Neural cell (in vitro differentiated cells): ENCODE measurements around the gene BPIFB4. TPM values are rescaled to one million over a fixed set of nuclear protein-coding genes. Genes with fewer than 3 reads are reported as not detected.

ENCODE experiments used
- H2AFZ ChIP-seq: fragments of 200-600, 300-800 bp; sonication (generic), shearing (Covaris generic); 2 replicates; pipeline ENCODE4 v1.6.0; 2014; ENCODE audit warnings: low read depth, mild to moderate bottlenecking, antibody characterized with exemption, low read length, moderate library complexity
- H3F3A ChIP-seq: fragments of 200-600 bp; shearing (Covaris generic); 2 replicates; pipeline ENCODE4 v1.6.1; 2016; ENCODE audit warnings: mild to moderate bottlenecking, moderate library complexity, mixed read lengths, antibody characterized with exemption, low read length; ENCODE audit not compliant: insufficient read depth, poor library complexity, severe bottlenecking
- H3K27ac ChIP-seq: fragments of 200-600, 300-800 bp; sonication (generic), shearing (Covaris generic); 2 replicates; pipeline ENCODE4 v1.5.1; 2014; ENCODE audit warnings: mild to moderate bottlenecking, low read length, moderate library complexity
- H3K27me3 ChIP-seq: fragments of 300-800, 200-600 bp; sonication (generic), shearing (Covaris generic); 2 replicates; pipeline ENCODE4 v1.6.0; 2014; ENCODE audit warnings: mild to moderate bottlenecking, low read depth, low read length, moderate library complexity; ENCODE audit not compliant: insufficient read depth
- H3K36me3 ChIP-seq: fragments of 300-800, 200-600 bp; sonication (generic), shearing (Covaris generic); 2 replicates; pipeline ENCODE4 v1.5.1; 2014; ENCODE audit warnings: mild to moderate bottlenecking, antibody characterized with exemption, low read length, moderate library complexity; ENCODE audit not compliant: insufficient read depth
- H3K4me2 ChIP-seq: fragments of 300-800, 200-600 bp; sonication (generic), shearing (Covaris generic); 2 replicates; pipeline ENCODE4 v1.6.0; 2014; ENCODE audit warnings: mild to moderate bottlenecking, low read length
- H3K4me3 ChIP-seq: fragments of 300-800, 200-600 bp; sonication (generic), shearing (Covaris generic); 2 replicates; pipeline ENCODE4 v1.5.1; 2014; ENCODE audit warnings: mild to moderate bottlenecking, low read length, moderate library complexity
- H3K79me2 ChIP-seq: fragments of 200-600 bp; shearing (Covaris generic); replicated peaks from 2 replicates; pipeline ENCODE4 v1.6.0; 2014; ENCODE audit warnings: mild to moderate bottlenecking, low read length, moderate library complexity; ENCODE audit not compliant: insufficient read depth
- H3K9ac ChIP-seq: fragments of 300-800, 200-600 bp; sonication (generic), shearing (Covaris generic); 2 replicates; pipeline ENCODE4 v1.6.1; 2016; ENCODE audit warnings: mild to moderate bottlenecking, low read length, mixed read lengths
- H3K9me2 ChIP-seq: fragments of 200-600 bp; shearing (Covaris generic); 2 replicates; pipeline ENCODE4 v1.6.1; 2016; ENCODE audit warnings: mild to moderate bottlenecking, low read length, mixed read lengths; ENCODE audit not compliant: insufficient read depth
- H3K9me3 ChIP-seq: fragments of 200-600, 300-800 bp; sonication (generic), shearing (Covaris generic); 2 replicates; pipeline ENCODE4 v1.6.1; 2016; ENCODE audit warnings: mild to moderate bottlenecking, mixed run types, low read length, moderate library complexity, mixed read lengths
- H4K20me1 ChIP-seq: fragments of 200-600 bp; shearing (Covaris generic); 2 replicates; pipeline ENCODE4 v1.6.1; 2016; ENCODE audit warnings: mild to moderate bottlenecking, mixed run types; ENCODE audit not compliant: insufficient read depth
- EP300 ChIP-seq: fragments of 450-650 bp; conservative IDR thresholded peaks from 2 replicates; pipeline ENCODE4 v1.6.1; 2014; ENCODE audit warnings: antibody characterized with exemption, mild to moderate bottlenecking, moderate library complexity; ENCODE audit not compliant: poor library complexity, severe bottlenecking
- EZH2 ChIP-seq: fragments of 200-600, 300-800 bp; shearing (Covaris generic), sonication (generic); IDR thresholded peaks from 2 replicates; pipeline ENCODE4 v1.6.1; 2014; ENCODE audit warnings: antibody characterized with exemption, low read length, borderline replicate concordance, mild to moderate bottlenecking; ENCODE audit not compliant: insufficient read depth, poor library complexity, severe bottlenecking
- MXI1 ChIP-seq: fragments of 450-650 bp; conservative IDR thresholded peaks from 2 replicates; pipeline ENCODE4 v1.6.1; 2014; ENCODE audit warnings: antibody characterized with exemption, mild to moderate bottlenecking; ENCODE audit not compliant: poor library complexity, severe bottlenecking
- POLR2AphosphoS5 ChIP-seq: IDR thresholded peaks from 2 replicates; pipeline ENCODE4 v1.6.1; 2012
- RAD21 ChIP-seq: fragments of 450-650 bp; conservative IDR thresholded peaks from 2 replicates; pipeline ENCODE4 v1.6.1; 2014; ENCODE audit warnings: antibody characterized with exemption, mild to moderate bottlenecking, moderate library complexity
- SMC3 ChIP-seq: fragments of 450-650 bp; conservative IDR thresholded peaks from 2 replicates; pipeline ENCODE4 v1.6.1; 2014; ENCODE audit warnings: antibody characterized with exemption, mild to moderate bottlenecking, moderate library complexity; ENCODE audit not compliant: poor library complexity
- TAF1 ChIP-seq: IDR thresholded peaks from 2 replicates; pipeline ENCODE4 v1.6.1; 2012; ENCODE audit warnings: low read depth
- polyA plus RNA-seq: library from polyadenylated mRNA; depleted of rRNA; stranded (reverse); fragments of >200 nt; gene quantifications from 2 replicates; pipeline ENCODE4 v1.2.3, GENCODE V29; 2014
- TF ChIP-seq, protein P1 (sequence below): fragments of 450-650 bp; IDR thresholded peaks from 2 replicates; pipeline ENCODE4 v1.5.1; 2014; ENCODE audit warnings: antibody characterized with exemption, mild to moderate bottlenecking, moderate library complexity; ENCODE audit not compliant: poor library complexity, severe bottlenecking
- TF ChIP-seq, protein P2 (sequence below): IDR thresholded peaks from 2 replicates; pipeline ENCODE4 v1.6.1; 2012; ENCODE audit warnings: borderline replicate concordance

The BPIFB4 gene
- polyA plus RNA-seq, 1 donor from 2014 or later: not detected

DNA sequence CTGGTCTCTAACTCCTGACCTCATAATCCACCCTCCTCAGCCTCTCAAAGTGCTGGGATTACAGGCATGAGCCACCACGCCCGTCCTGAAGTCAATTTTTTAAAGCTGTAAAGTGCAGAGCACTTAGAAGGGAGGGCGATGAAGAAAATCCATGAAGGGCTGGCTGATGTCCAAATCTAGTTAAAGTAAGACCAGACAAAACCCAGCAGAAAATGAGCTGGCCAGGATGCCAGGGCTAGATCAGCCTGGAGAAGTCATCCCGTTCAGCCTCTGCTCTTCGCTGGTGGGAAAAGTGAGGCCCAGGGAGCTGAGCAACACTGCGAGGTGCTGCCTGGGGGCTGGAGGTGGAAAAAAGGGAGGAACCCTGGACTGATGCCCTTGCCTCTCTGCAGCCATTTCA, 3.1 kb downstream of the BPIFB4 start:
- H3K27ac ChIP-seq: no peak overlapping the region
- H3K27me3 ChIP-seq: no peaks in the 10 kb centered on the region
- no peaks in the 10 kb centered on the region for H3K9me2 ChIP-seq
- no peaks in the 10 kb centered on the region for H3K79me2 ChIP-seq
- H3K4me2 ChIP-seq: no peak overlapping the region
- H4K20me1 ChIP-seq: no peaks in the 10 kb centered on the region
- no peak overlapping the region for H2AFZ ChIP-seq
- H3K4me3 ChIP-seq: no peak overlapping the region
- no peaks in the 10 kb centered on the region for H3K36me3 ChIP-seq
- H3F3A ChIP-seq: no peaks in the 10 kb centered on the region
- H3K9me3 ChIP-seq: no peaks in the 10 kb centered on the region
- TF ChIP-seq POLR2AphosphoS5 (no peak), EZH2 (no peak), SMC3 (no peak), RAD21 (no peak), MXI1 (no peak), EP300 (no peak), TAF1 (no peak)
- TF ChIP-seq, protein P1, sequence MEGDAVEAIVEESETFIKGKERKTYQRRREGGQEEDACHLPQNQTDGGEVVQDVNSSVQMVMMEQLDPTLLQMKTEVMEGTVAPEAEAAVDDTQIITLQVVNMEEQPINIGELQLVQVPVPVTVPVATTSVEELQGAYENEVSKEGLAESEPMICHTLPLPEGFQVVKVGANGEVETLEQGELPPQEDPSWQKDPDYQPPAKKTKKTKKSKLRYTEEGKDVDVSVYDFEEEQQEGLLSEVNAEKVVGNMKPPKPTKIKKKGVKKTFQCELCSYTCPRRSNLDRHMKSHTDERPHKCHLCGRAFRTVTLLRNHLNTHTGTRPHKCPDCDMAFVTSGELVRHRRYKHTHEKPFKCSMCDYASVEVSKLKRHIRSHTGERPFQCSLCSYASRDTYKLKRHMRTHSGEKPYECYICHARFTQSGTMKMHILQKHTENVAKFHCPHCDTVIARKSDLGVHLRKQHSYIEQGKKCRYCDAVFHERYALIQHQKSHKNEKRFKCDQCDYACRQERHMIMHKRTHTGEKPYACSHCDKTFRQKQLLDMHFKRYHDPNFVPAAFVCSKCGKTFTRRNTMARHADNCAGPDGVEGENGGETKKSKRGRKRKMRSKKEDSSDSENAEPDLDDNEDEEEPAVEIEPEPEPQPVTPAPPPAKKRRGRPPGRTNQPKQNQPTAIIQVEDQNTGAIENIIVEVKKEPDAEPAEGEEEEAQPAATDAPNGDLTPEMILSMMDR: no peak
- TF ChIP-seq, protein P2, sequence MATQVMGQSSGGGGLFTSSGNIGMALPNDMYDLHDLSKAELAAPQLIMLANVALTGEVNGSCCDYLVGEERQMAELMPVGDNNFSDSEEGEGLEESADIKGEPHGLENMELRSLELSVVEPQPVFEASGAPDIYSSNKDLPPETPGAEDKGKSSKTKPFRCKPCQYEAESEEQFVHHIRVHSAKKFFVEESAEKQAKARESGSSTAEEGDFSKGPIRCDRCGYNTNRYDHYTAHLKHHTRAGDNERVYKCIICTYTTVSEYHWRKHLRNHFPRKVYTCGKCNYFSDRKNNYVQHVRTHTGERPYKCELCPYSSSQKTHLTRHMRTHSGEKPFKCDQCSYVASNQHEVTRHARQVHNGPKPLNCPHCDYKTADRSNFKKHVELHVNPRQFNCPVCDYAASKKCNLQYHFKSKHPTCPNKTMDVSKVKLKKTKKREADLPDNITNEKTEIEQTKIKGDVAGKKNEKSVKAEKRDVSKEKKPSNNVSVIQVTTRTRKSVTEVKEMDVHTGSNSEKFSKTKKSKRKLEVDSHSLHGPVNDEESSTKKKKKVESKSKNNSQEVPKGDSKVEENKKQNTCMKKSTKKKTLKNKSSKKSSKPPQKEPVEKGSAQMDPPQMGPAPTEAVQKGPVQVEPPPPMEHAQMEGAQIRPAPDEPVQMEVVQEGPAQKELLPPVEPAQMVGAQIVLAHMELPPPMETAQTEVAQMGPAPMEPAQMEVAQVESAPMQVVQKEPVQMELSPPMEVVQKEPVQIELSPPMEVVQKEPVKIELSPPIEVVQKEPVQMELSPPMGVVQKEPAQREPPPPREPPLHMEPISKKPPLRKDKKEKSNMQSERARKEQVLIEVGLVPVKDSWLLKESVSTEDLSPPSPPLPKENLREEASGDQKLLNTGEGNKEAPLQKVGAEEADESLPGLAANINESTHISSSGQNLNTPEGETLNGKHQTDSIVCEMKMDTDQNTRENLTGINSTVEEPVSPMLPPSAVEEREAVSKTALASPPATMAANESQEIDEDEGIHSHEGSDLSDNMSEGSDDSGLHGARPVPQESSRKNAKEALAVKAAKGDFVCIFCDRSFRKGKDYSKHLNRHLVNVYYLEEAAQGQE: no peak
- H3K9ac ChIP-seq: no peak overlapping the region

DNA sequence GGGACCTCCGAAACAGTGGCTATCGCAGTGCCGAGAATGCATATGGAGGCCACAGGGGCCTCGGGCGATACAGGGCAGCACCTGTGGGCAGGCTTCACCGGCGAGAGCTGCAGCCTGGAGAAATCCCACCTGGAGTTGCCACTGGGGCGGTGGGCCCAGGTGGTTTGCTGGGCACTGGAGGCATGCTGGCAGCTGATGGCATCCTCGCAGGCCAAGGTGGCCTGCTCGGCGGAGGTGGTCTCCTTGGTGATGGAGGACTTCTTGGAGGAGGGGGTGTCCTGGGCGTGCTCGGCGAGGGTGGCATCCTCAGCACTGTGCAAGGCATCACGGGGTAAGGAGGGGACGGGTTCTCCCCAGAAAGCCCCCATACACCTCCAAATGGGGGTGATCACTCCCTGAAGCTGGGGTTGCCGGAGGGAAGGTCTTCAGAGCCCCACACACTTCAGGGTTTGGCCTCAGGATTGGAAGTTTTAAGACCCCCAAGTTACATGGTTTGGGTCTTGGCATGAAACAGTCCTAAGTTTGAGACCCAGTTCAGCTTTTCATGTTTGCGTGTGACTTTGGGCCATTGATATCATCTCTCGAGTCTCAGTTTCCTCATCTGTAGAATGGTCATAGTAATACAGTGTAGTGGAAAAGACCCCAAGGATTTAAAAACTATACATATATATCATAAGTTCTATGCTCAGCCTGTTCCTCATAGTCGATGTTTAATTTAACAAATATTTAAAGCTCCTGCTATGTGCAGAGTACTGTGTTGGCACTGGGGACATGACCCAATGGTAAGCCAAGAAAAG, 4.3 kb downstream of the BPIFB4 start:
- Histone ChIP-seq H3K27ac (no peak overlapping the region), H2AFZ (no peak overlapping the region), H3K79me2 (no peaks in the 10 kb centered on the region), H3K4me3 (no peak overlapping the region), H3K27me3 (no peaks in the 10 kb centered on the region), H3K36me3 (no peaks in the 10 kb centered on the region), H3K4me2 (no peak overlapping the region), H3K9ac (no peak overlapping the region), H3F3A (no peaks in the 10 kb centered on the region), H3K9me3 (no peaks in the 10 kb centered on the region), H4K20me1 (no peaks in the 10 kb centered on the region), H3K9me2 (no peaks in the 10 kb centered on the region)
- TF ChIP-seq POLR2AphosphoS5 (no peak), EZH2 (no peak), RAD21 (no peak), EP300 (no peak), SMC3 (no peak)
- TF ChIP-seq, protein P1: no peak
- TF ChIP-seq, protein P2: no peak
